Measurements from ENCODE around the gene TGIF1.
"Not testable (repeated sequence)": the region's sequence is repeated elsewhere in the genome, so short reads cannot be mapped to it uniquely, and the experiment has no call there.

TGIF1 gene

DNA sequence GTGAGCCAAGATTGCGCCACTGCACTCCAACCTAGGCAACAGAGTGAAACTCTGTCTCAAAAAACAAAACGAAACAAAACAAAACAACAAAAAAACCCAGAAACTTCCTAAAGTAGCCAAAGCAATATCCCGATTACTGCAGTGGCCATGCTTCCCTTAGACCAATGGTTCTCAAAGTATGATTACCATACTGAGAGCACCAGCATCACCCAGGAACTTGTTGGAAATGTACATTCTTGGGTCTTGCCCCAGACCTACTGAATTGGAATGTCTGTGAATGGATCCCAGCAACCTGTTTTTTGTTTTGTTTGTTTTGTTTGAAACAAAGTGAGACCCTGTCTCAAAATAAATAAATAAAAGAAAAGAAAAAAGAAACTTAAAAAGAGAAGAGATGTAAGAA, 41.9 kb upstream of the TGIF1 start:
- DNase-seq: no peak
- Histone ChIP-seq H3K4me3 (ENCODE audit: low read depth, low read length) (no peak overlapping the region), H3K27ac (no peak overlapping the region), H3K36me3 (replicated peaks) (no peaks in the 10 kb centered on the region), H3K27me3 (replicated peaks) (no peaks in the 10 kb centered on the region)
- TF ChIP-seq, protein P1, sequence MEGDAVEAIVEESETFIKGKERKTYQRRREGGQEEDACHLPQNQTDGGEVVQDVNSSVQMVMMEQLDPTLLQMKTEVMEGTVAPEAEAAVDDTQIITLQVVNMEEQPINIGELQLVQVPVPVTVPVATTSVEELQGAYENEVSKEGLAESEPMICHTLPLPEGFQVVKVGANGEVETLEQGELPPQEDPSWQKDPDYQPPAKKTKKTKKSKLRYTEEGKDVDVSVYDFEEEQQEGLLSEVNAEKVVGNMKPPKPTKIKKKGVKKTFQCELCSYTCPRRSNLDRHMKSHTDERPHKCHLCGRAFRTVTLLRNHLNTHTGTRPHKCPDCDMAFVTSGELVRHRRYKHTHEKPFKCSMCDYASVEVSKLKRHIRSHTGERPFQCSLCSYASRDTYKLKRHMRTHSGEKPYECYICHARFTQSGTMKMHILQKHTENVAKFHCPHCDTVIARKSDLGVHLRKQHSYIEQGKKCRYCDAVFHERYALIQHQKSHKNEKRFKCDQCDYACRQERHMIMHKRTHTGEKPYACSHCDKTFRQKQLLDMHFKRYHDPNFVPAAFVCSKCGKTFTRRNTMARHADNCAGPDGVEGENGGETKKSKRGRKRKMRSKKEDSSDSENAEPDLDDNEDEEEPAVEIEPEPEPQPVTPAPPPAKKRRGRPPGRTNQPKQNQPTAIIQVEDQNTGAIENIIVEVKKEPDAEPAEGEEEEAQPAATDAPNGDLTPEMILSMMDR (IDR thresholded peaks at IDR 0.05; ENCODE audit: low read depth, low read length, missing control alignments): no peak
- in situ Hi-C loops (cut with HindIII; ENCODE audit: low pct_ligation_motif_present, low sequenced_read_pairs): no loop called here

DNA sequence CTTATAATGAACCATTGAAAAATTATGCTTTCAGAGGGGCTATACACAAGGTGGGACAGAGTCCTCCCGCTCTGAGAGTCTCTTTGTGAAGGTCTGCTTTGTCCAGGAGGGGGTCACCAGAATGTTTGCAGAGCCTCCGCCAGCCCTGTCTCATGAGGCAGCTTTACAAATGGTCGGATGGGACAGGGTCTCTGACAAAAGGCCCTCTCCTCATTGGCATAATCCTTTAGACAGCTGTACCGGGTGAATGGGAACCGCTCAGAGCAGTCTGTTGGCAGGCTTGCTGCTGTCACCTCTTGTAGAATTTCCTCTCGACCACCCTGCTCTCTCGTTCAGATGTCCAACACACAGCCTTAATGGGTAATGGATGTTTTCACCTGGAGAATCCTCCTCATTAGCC, 40.2 kb upstream of the TGIF1 start:
- TF ChIP-seq, protein P1 (IDR thresholded peaks at IDR 0.05; ENCODE audit: low read depth, low read length, missing control alignments): no peak
- in situ Hi-C loops (cut with HindIII; ENCODE audit: low pct_ligation_motif_present, low sequenced_read_pairs): no loop called here
- Histone ChIP-seq H3K27ac (no peak overlapping the region), H3K27me3 (replicated peaks) (no peaks in the 10 kb centered on the region), H3K4me3 (ENCODE audit: low read depth, low read length) (no peak overlapping the region), H3K36me3 (replicated peaks) (no peaks in the 10 kb centered on the region)
- no peak for DNase-seq

DNA sequence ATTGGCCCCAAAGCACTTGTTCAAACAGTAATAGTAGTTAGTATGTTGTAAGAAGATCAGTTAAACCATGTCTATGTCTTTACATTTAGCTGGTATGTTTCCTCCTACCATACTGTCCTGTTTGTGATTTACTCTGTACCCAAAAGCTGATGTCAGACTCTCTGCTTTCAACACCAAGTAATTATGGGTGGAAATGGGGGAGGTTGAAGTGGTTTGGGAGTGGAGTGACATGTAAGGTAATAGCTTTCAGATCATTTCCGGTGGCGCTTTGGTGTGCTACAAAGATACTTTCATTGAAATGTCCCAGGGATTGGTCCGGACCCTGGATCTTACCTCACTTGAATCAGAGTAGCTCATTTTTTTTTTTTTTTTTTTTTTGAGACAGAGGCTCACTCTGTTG, 39.7 kb upstream of the TGIF1 start:
- TF ChIP-seq, protein P1 (IDR thresholded peaks at IDR 0.05; ENCODE audit: low read depth, low read length, missing control alignments): no peak
- H3K27me3 ChIP-seq (replicated peaks): no peaks in the 10 kb centered on the region
- no peak for DNase-seq
- no peak overlapping the region for H3K27ac ChIP-seq
- in situ Hi-C loops (cut with HindIII; ENCODE audit: low pct_ligation_motif_present, low sequenced_read_pairs): no loop called here
- H3K36me3 ChIP-seq (replicated peaks): no peaks in the 10 kb centered on the region
- H3K4me3 ChIP-seq (ENCODE audit: low read depth, low read length): no peak overlapping the region

DNA sequence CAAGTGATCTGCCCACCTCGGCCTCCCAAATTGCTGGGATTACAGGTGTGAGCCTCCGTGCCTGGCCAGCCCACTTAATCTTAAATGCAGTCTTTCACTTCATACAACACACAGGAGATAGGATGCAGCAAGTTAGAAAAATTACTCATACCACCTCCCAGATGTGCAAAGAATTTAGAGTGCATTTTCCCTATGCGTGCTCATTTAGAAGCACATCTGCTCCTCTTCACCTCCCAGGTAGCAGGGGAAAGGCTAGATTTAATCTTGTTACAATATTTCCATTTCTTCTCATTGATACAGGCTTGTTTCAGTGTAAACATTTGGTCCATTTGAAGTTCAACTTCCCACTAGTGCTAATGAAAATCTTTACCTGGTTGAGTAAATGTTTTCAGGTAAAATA, 39.1 kb upstream of the TGIF1 start:
- DNase-seq; in situ Hi-C loops (cut with HindIII; ENCODE audit: low pct_ligation_motif_present, low sequenced_read_pairs); H3K4me3 ChIP-seq (ENCODE audit: low read depth, low read length); H3K36me3 ChIP-seq (replicated peaks); H3K27me3 ChIP-seq (replicated peaks); H3K27ac ChIP-seq: not testable (repeated sequence)

DNA sequence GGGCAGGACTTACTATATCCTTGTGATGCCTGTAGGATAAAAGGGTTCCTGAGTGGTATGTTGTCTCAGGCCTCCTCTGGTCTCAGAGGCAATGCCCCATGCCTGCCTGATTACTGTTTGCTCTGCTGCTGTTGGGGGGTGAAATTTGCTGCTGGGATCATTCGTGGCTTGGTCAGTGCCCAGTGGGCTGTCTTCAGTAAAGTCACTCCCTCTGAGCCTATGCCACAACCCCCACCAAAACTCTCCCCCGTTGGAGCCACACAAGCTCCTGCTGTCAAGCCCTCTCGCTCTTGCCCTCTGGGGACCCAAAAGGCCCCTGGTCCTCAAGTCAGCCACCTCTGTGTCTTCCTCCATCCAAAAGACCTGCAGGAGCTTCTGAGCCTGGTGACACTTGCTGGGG, 38.6 kb upstream of the TGIF1 start:
- in situ Hi-C loops (cut with HindIII; ENCODE audit: low pct_ligation_motif_present, low sequenced_read_pairs): no loop called here
- no peaks in the 10 kb centered on the region for H3K36me3 ChIP-seq (replicated peaks)
- H3K4me3 ChIP-seq (ENCODE audit: low read depth, low read length): no peak overlapping the region
- no peaks in the 10 kb centered on the region for H3K27me3 ChIP-seq (replicated peaks)
- no peak for DNase-seq
- no peak overlapping the region for H3K27ac ChIP-seq
- TF ChIP-seq, protein P1 (IDR thresholded peaks at IDR 0.05; ENCODE audit: low read depth, low read length, missing control alignments): no peak

DNA sequence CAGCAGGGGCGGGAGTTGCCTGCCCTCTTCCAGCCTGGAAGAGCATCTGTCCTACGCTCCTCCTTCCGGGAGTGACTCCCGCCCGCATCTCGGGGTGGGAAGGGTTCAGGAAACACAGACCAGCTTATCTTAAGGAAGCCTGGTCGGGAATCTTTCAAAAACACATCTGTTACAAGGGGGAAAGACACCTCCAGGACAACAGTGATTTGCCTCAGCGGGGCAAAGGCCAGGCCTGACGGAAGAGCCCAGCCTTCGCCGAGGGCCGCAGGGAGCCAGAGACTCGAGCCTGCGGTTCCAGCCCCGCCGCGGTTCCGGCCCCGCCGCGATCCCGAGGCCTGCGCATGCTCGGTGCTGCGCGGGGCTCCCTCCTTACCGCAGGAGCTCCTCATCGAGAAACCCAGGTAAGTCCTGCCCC, 38.1 kb upstream of the TGIF1 start:
- H3K27me3 ChIP-seq (replicated peaks): no peaks in the 10 kb centered on the region
- peak overlapping the region; percentile 38 for H3K4me3 ChIP-seq (ENCODE audit: low read depth, low read length)
- no peaks in the 10 kb centered on the region for H3K36me3 ChIP-seq (replicated peaks)
- TF ChIP-seq, protein P1 (IDR thresholded peaks at IDR 0.05; ENCODE audit: low read depth, low read length, missing control alignments): no peak
- in situ Hi-C loops (cut with HindIII; ENCODE audit: low pct_ligation_motif_present, low sequenced_read_pairs): no loop called here
- no peak for DNase-seq
- no peak overlapping the region for H3K27ac ChIP-seq

DNA sequence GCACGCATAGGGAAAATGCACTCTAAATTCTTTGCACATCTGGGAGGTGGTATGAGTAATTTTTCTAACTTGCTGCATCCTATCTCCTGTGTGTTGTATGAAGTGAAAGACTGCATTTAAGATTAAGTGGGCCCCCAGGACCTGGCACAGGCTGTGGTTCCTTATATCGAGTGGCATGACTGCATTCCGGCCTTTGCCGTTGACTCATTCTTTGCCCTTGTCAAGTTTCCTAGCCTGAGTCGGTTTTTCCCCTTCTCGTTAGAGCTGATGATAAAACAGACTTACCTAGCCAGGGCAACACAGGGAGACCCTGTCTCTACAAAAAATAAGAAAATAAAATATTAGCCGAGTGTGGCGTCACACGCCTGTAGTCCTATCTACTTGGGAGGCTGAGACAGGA, 37.4 kb upstream of the TGIF1 start:
- H3K4me3 ChIP-seq (ENCODE audit: low read depth, low read length); H3K36me3 ChIP-seq (replicated peaks); H3K27me3 ChIP-seq (replicated peaks); DNase-seq; in situ Hi-C loops (cut with HindIII; ENCODE audit: low pct_ligation_motif_present, low sequenced_read_pairs); H3K27ac ChIP-seq: not testable (repeated sequence)

All from brain microvascular endothelial cell (primary cell).